ENCODE results near the gene EVI5L.

DNA sequence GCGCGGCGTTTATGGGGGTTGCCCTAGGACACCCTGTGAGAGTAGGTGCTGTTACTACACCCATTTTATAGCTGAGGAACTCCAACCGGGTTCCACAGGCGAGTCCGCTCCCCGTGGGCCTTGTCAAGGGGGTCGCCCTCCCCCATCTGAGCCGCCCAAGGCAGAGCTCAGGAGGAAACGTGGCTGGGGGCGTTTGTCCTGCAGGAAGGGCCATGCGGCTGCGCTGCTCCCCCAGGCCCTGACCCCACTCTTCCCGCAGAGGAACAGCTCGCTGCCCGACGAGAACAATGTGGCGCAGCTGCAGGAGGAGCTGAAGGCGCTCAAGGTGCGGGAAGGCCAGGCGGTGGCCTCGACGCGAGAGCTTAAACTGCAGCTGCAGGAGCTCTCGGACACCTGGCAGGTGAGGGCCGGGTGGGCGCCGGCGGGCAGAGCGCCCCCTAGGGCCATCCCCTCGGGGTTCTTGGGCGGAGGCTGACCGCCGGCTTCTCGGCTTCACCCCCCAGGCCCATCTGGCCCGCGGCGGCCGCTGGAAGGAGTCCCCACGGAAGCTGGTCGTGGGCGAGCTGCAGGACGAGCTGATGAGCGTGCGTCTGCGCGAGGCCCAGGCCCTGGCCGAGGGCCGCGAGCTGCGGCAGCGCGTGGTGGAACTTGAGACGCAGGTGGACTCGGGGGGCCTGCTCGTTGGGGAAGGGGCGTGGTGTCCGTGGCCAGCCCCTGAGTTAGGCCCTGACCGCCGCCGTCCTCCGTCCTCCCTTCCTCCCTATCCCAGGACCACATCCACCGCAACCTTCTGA is 31.8 kb downstream of the EVI5L start:
- TF ChIP-seq, protein P1, sequence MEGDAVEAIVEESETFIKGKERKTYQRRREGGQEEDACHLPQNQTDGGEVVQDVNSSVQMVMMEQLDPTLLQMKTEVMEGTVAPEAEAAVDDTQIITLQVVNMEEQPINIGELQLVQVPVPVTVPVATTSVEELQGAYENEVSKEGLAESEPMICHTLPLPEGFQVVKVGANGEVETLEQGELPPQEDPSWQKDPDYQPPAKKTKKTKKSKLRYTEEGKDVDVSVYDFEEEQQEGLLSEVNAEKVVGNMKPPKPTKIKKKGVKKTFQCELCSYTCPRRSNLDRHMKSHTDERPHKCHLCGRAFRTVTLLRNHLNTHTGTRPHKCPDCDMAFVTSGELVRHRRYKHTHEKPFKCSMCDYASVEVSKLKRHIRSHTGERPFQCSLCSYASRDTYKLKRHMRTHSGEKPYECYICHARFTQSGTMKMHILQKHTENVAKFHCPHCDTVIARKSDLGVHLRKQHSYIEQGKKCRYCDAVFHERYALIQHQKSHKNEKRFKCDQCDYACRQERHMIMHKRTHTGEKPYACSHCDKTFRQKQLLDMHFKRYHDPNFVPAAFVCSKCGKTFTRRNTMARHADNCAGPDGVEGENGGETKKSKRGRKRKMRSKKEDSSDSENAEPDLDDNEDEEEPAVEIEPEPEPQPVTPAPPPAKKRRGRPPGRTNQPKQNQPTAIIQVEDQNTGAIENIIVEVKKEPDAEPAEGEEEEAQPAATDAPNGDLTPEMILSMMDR (IDR thresholded peaks at IDR 0.05; ENCODE audit: poor library complexity, severe bottlenecking) = peak; percentile 16
- TF ChIP-seq TAF1 (IDR thresholded peaks at IDR 0.05; ENCODE audit: low read depth) = no peak
- no peak for TF ChIP-seq RAD21 (conservative IDR thresholded peaks at IDR 0.05)
